NCI-H1417 treated with DMSO at 0.1 percent for 48 hours (cell line): ENCODE measurements around the gene AP3D1.

Experiments
- DNase-seq: peaks from one replicate; lab custom pipeline; 2025; lab: John Stamatoyannopoulos, UW

AP3D1 gene

GRCh38 chr19:2180881-2181632, 29.7 kb upstream of the AP3D1 start:
- no peak for DNase-seq

- no peak for DNase-seq
Observed at GRCh38 chr19:2180114-2180513, 28.7 kb upstream of the AP3D1 start.

- DNase-seq, result no peak
Observed at GRCh38 chr19:2179095-2179494, 27.7 kb upstream of the AP3D1 start.

- no peak for DNase-seq
Observed at GRCh38 chr19:2176337-2176994, 25.1 kb upstream of the AP3D1 start.

GRCh38 chr19:2175742-2176141, 24.4 kb upstream of the AP3D1 start:
- no peak for DNase-seq

GRCh38 chr19:2173767-2174577, 22.6 kb upstream of the AP3D1 start:
- DNase-seq, result no peak

- DNase-seq, result no peak
Observed at GRCh38 chr19:2173388-2173766, 22.0 kb upstream of the AP3D1 start.

GRCh38 chr19:2171349-2172145, 20.2 kb upstream of the AP3D1 start:
- no peak for DNase-seq

GRCh38 chr19:2170987-2171348, 19.6 kb upstream of the AP3D1 start:
- DNase-seq, result no peak

- no peak for DNase-seq
Observed at GRCh38 chr19:2170219-2170618, 18.9 kb upstream of the AP3D1 start.

- no peak for DNase-seq
Observed at GRCh38 chr19:2168619-2169424, 17.5 kb upstream of the AP3D1 start.

GRCh38 chr19:2167896-2168618, 16.7 kb upstream of the AP3D1 start:
- no peak for DNase-seq

GRCh38 chr19:2166741-2167738, 15.7 kb upstream of the AP3D1 start:
- no peak for DNase-seq

- DNase-seq, result no peak
Observed at GRCh38 chr19:2164020-2164998, 12.9 kb upstream of the AP3D1 start.

GRCh38 chr19:2160379-2160778, 9.0 kb upstream of the AP3D1 start:
- no peak for DNase-seq

GRCh38 chr19:2157452-2157851, 6.1 kb upstream of the AP3D1 start:
- DNase-seq, result no peak

GRCh38 chr19:2154587-2155075, 3.3 kb upstream of the AP3D1 start:
- no peak for DNase-seq

GRCh38 chr19:2150794-2151338, 500 bp downstream of the AP3D1 start:
- DNase-seq, result no peak
